ENCODE results near the gene UXS1. TPM values are rescaled to one million over a fixed set of nuclear protein-coding genes. Genes with fewer than 3 reads are reported as not detected.

The UXS1 gene
- total RNA-seq, 2 donors from 2014 or later = 33.9 to 39.9 TPM

DNA sequence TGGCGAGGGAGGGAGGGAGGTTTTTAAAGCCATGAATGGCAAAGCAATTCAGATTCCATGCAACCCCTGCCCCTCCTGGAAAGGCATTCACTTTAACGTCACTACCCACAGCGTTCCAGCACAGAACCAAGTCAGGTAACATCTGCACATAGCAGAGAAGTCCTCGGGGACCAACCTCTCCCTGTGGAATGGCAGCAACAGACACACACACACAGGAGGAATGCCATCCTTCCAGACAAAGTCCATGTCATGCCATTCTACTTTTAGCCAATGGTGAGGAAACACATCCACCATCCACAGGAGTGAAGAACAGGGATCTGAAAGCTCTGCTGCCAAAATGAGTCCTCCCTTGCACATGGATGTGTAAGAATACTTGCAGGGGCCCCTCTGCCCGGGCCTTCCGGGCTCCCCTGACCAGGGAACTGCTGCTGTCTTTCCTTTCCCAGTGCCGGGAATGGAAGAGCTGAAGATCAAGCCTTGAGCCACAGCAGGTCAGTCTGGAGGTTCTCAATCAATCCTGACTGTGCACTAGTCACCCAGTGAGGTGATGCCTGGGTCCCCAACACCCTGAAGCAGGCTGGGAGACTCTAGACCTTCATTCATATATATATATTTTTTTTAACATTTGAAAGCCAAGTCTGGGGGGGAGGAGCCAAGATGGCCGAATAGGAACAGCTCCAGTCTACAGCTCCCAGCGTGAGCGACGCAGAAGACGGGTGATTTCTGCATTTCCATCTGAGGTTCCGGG, 63.7 kb downstream of the UXS1 start:
- Mint-ChIP-seq H3K27ac (no peak overlapping the region), H3K9me3 (no peaks in the 10 kb centered on the region), H3K36me3 (ENCODE audit: insufficient read depth in 2 of 2) (peaks cover 0 to 13% of the 10 kb centered on the region in 2 donors), H3K4me1 (ENCODE audit: low read depth) (peaks cover 30% of the 10 kb centered on the region), H3K4me3 (no peak overlapping the region), H3K27me3 (ENCODE audit: low read depth) (no peaks in the 10 kb centered on the region)
- DNase-seq (no peak), ATAC-seq (replicated peaks in 1 of 2) (no peak)

DNA sequence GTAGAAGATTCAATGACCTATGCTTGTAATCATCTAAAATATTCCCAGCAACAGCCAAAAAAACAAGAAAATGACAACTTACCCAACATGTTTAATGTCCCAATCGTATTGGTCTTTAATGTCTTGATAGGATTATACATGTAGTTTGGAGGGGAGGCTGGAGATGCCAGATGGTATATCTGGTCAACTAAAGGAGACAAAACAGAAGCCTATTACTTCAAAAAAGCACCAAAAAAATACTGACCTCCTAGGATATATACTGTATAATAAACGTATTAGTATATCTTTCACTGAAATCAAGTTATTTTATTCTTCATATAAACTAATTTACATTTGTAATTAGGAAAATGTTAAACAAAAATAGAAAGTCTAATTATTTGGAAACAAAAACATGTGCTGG, 64.5 kb downstream of the UXS1 start:
- ATAC-seq (replicated peaks in 1 of 2) (no peak), DNase-seq (no peak)
- H3K27ac Mint-ChIP-seq = no peak overlapping the region
- H3K36me3 Mint-ChIP-seq (ENCODE audit: insufficient read depth in 2 of 2) = peaks cover 0 to 16% of the 10 kb centered on the region in 2 donors
- peaks cover 37% of the 10 kb centered on the region for H3K4me1 Mint-ChIP-seq (ENCODE audit: low read depth)
- H3K4me3 Mint-ChIP-seq = no peak overlapping the region
- H3K27me3 Mint-ChIP-seq (ENCODE audit: low read depth) = no peaks in the 10 kb centered on the region
- no peaks in the 10 kb centered on the region for H3K9me3 Mint-ChIP-seq

DNA sequence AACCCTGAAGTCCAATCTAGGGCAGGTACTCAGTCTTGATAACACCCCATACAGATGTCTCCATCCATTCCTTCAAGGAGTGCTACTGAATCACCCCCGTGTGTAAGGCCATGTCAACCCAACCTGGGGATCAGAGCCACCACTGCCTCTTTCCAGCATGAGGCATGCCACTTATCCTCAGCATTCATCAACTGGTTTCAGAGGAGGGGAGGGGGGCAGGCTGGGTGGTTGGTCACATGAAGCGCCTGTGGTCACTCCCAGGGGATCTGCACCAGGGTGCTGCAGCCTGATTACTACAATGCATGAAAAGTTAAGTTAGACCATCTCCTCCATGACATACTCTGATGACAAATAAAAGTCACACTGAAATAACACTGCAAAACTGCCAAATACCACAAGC, 65.0 kb downstream of the UXS1 start:
- Mint-ChIP-seq H3K27me3 (ENCODE audit: low read depth) (no peaks in the 10 kb centered on the region), H3K4me1 (ENCODE audit: low read depth) (peaks cover 37% of the 10 kb centered on the region), H3K9me3 (no peaks in the 10 kb centered on the region), H3K27ac (no peak overlapping the region), H3K4me3 (no peak overlapping the region), H3K36me3 (ENCODE audit: insufficient read depth in 2 of 2) (peaks cover 0 to 16% of the 10 kb centered on the region in 2 donors)
- DNase-seq = no peak
- ATAC-seq (replicated peaks in 1 of 2) = no peak

DNA sequence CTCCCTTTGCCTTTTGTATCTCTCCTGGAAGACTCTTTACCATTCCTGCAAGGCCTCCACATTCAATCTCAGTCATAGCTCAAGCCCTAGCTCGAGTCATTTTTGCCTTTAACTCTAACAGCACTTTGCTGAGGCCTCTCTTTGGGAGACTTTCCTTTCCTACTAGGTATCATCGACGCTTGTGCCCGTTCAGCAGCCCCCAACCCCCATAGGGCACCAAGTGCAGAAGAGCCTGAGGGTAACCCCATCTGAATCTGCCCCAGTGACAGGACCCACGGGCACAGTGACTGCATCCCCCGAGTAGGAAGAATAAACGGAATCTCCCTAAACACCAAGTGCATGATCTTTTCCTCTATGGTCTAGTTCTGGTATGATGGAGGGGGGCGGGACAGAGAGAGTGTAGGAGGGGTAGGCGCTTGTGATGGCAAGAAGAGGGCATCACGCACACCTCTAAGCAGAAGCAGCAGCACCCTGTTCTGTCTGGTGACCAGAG, 66.3 kb downstream of the UXS1 start:
- ATAC-seq (replicated peaks in 1 of 2) = peak in 1 of 2 donors; percentile 9
- H3K27ac Mint-ChIP-seq = peak overlapping the region; percentile 43

DNA sequence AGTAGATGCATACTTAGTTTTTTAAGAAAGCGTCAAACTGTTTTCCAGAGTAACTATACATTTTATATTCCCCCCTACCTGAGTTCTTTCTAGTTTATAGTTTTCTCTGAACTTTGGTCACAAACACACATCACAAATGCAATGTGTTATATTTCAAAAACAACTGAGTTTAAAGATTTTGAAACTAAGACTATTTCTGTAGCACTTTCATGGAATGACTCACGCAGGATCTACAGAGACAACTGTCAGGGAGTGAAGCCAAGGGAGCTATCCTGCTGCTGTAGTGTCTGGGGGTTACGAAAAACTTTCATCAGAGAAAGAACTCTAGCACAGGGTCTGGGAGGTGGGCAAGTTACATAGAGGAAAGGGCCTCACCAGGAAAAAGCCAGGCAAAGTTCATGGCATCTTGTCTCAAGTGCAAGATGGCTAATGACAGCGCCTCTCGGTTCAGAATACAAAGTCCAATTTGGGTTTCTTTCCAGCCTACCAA, 66.8 kb downstream of the UXS1 start:
- H3K9me3 Mint-ChIP-seq = no peaks in the 10 kb centered on the region
- H3K27ac Mint-ChIP-seq = peak overlapping the region; percentile 88
- peak; percentile 43 to 45 for ATAC-seq (replicated peaks in 1 of 2)
- DNase-seq = no peak
- peaks cover 0 to 16% of the 10 kb centered on the region in 2 donors for H3K36me3 Mint-ChIP-seq (ENCODE audit: insufficient read depth in 2 of 2)
- H3K4me3 Mint-ChIP-seq = peak overlapping the region in 1 of 2 donors; percentile 44
- peaks cover 37% of the 10 kb centered on the region for H3K4me1 Mint-ChIP-seq (ENCODE audit: low read depth)
- H3K27me3 Mint-ChIP-seq (ENCODE audit: low read depth) = no peaks in the 10 kb centered on the region

More for the DNA sequence above, 66.3 kb downstream of the UXS1 start:
- Mint-ChIP-seq H3K9me3 (no peaks in the 10 kb centered on the region), H3K36me3 (ENCODE audit: insufficient read depth in 2 of 2) (peaks cover 0 to 16% of the 10 kb centered on the region in 2 donors), H3K4me3 (no peak overlapping the region), H3K4me1 (ENCODE audit: low read depth) (peaks cover 37% of the 10 kb centered on the region), H3K27me3 (ENCODE audit: low read depth) (no peaks in the 10 kb centered on the region)
- DNase-seq = no peak

DNA sequence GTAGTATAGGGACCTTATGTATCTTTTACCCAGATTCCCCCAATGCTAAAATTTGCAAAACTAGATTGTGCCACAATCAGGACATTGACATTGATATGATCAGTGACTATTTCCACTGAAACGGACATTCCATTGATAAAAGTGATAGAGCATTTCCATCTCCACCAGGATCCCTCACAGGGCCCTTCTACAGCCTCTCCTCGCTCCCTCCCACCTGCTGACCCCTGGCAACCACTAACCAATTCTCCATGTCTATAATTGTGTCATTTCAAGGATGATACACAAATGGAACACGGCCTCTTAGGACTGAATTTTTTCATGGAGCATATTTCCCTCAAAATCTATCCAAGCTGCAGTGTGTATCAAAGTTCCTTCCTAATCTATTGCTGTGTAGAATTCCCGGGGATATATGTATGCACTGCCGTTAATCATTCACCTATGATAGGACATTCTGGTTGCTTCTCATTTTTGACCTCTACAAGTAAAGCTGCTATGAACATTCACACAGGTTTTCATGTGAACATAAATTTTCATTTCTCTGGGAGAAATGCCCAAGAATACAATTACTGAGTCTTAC, 67.3 kb downstream of the UXS1 start:
- H3K9me3 Mint-ChIP-seq = no peaks in the 10 kb centered on the region
- peaks cover 0 to 16% of the 10 kb centered on the region in 2 donors for H3K36me3 Mint-ChIP-seq (ENCODE audit: insufficient read depth in 2 of 2)
- H3K4me3 Mint-ChIP-seq = peak overlapping the region in 1 of 2 donors; percentile 44
- DNase-seq = no peak
- no peak for ATAC-seq (replicated peaks in 1 of 2)
- peak overlapping the region; percentile 88 for H3K27ac Mint-ChIP-seq
- H3K27me3 Mint-ChIP-seq (ENCODE audit: low read depth) = no peaks in the 10 kb centered on the region
- H3K4me1 Mint-ChIP-seq (ENCODE audit: low read depth) = peaks cover 37% of the 10 kb centered on the region

DNA sequence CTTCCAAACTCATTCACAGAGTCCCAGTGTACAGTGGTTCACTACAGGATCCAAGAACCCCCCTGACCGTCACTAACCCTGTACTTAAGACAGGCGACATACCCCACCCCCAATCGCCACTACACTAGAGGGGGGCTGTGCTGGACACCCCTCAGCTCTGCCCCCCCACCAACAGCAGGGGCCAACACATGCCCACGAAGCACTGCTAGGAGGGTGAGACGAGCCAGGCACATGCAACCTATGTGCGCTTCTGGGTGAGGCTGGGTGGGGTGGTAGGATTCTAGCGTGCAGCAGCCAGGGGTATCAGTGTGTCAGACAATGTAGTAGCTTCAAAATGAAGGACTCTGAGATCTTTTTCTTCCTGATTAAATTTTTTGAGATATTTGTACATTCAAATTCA, 67.8 kb downstream of the UXS1 start:
- Mint-ChIP-seq H3K27me3 (ENCODE audit: low read depth) (no peaks in the 10 kb centered on the region), H3K9me3 (no peaks in the 10 kb centered on the region), H3K4me3 (no peak overlapping the region), H3K4me1 (ENCODE audit: low read depth) (peaks cover 37% of the 10 kb centered on the region), H3K27ac (peak overlapping the region; percentile 7), H3K36me3 (ENCODE audit: insufficient read depth in 2 of 2) (peaks cover 0 to 16% of the 10 kb centered on the region in 2 donors)
- DNase-seq (no peak), ATAC-seq (replicated peaks in 1 of 2) (no peak)

DNA sequence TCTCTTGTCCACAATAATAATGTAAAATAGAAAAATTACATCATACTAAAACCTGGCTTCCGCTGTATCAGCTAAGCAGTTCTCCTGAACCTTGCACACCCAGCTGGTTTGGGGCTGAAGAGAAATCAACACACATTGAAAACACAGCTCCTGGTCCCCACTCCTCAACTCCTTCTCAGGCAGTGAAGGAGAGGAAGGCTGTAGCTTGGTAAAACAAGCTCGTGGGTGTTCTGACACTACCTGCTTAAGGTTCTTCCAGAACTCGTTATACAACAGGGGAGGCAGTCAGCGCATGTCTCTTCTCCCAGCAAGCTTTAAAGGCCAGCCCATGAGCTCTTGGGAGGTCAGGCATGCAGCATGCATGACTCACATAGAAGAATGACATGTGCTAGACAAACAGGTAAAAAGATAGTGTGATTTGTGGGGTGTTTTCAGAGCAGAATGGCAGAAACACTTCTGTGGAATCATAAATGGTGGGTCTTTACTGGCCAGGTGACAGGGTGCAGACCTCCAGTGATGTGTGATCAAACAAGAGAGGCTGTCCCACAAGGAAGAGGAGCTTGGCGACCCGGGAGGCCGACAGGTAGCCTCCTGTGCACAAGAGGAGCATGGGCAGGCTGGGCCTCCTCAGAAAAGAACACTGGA, 69.1 kb downstream of the UXS1 start:
- Mint-ChIP-seq H3K27me3 (ENCODE audit: low read depth) (no peaks in the 10 kb centered on the region), H3K4me3 (no peak overlapping the region), H3K9me3 (no peaks in the 10 kb centered on the region), H3K27ac (peak overlapping the region; percentile 57), H3K36me3 (ENCODE audit: insufficient read depth in 2 of 2) (peaks cover 0 to 16% of the 10 kb centered on the region in 2 donors), H3K4me1 (ENCODE audit: low read depth) (peaks cover 37% of the 10 kb centered on the region)
- DNase-seq (no peak), ATAC-seq (replicated peaks in 1 of 2) (no peak)

DNA sequence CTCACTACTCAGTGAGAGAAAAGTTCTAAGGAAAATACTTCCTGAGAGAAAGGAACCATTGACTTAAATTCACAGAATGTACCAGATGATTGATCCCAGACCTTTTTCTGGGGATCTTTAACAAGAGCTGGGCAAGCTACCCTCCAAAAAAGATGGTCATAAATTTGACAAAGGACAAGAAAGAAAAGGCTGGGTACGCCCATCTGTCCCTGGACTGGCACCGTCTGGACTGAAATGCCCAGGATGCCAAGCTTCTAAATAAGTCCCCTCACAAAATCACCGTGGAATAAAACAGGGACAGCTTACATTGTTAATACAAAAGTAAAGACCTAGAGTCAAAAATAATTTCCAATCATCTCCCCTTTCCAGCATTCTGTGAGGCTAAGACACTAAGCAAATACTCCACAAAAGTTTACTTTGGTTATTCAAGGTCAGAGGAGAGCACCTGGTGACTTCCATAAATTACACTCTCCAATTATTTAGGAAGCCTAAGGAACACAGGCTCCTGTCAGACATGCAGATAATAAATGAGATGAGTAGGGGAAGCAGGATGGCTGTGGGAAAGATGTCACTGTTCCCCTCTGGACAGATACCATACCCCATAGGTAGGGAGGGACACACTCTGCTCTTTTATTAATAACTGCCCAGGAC, 69.9 kb downstream of the UXS1 start:
- H3K27me3 Mint-ChIP-seq (ENCODE audit: low read depth) = no peaks in the 10 kb centered on the region
- peaks cover 34% of the 10 kb centered on the region for H3K4me1 Mint-ChIP-seq (ENCODE audit: low read depth)
- H3K9me3 Mint-ChIP-seq = no peaks in the 10 kb centered on the region
- ATAC-seq (replicated peaks in 1 of 2) (no peak), DNase-seq (no peak)
- no peak overlapping the region for H3K4me3 Mint-ChIP-seq
- peaks cover 0 to 13% of the 10 kb centered on the region in 2 donors for H3K36me3 Mint-ChIP-seq (ENCODE audit: insufficient read depth in 2 of 2)
- H3K27ac Mint-ChIP-seq = peak overlapping the region; percentile 18

DNA sequence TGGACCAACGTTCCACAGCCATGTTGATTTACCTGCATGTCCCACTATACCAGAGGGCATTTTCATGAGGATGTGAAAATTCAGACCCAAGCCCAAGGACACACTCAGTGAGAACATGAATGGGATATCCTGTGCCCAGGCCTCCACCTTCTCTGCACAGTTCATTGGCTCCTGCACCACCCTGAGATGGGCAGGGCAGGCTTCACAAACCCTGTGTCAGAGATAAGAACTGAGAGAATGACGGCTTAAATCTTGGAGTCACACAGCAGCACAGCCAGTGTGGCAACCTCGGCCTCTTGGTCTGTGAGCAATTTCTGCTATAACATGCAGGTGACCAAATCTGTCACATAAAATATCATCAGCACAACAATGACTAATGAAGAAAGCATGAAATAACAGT, 71.9 kb downstream of the UXS1 start:
- Mint-ChIP-seq H3K27ac (no peak overlapping the region), H3K9me3 (no peaks in the 10 kb centered on the region), H3K36me3 (ENCODE audit: insufficient read depth in 2 of 2) (peaks cover 0 to 6% of the 10 kb centered on the region in 2 donors), H3K4me1 (ENCODE audit: low read depth) (peaks cover 15% of the 10 kb centered on the region), H3K27me3 (ENCODE audit: low read depth) (no peaks in the 10 kb centered on the region), H3K4me3 (no peak overlapping the region)
- ATAC-seq (replicated peaks in 1 of 2) = no peak
- DNase-seq = no peak

DNA sequence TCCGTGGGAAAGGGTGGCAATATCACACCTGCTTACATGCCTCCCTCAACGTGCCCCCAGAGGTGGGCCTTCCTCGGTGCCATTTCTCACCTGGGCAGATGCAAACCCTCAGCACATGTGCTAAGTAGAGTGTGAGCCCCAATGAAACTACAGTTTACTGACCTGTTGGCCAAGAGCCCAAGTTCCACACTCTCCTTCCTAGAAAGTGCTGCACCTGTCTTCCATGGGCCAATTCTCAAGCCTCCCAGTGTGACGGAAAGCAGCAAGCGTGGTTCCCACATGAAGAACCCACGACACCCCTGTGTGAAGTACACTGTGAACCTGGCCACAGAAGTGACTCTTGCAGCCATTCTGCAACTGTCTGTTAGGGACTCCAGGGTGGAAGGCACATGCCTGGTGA, 73.7 kb downstream of the UXS1 start:
- Mint-ChIP-seq H3K36me3 (ENCODE audit: insufficient read depth in 2 of 2) (peaks cover 1 to 4% of the 10 kb centered on the region in 2 donors), H3K4me1 (ENCODE audit: low read depth) (peaks cover 12% of the 10 kb centered on the region), H3K4me3 (no peak overlapping the region), H3K9me3 (no peaks in the 10 kb centered on the region), H3K27ac (no peak overlapping the region), H3K27me3 (ENCODE audit: low read depth) (no peaks in the 10 kb centered on the region)
- DNase-seq (no peak), ATAC-seq (replicated peaks in 1 of 2) (no peak)

DNA sequence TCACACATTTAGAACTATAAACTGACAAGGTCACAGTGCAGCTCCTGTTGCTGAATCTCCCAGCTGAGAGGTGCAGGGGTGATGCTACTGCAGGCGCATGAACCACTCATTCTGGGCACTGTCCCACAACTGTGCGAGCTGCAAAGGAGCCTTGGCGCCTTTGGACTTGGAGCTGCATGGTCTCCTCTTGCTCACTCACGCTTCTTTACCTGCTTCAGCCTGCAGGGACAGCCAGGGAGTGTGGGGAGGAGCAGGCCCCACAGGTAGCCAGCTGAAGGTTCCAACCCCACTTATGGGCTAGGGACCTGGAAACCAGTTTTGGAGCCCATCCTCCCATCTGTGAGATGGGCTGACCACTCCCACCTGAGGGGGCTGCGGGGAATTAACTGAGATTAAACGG, 75.0 kb downstream of the UXS1 start:
- Mint-ChIP-seq H3K4me1 (ENCODE audit: low read depth) (peaks cover 12% of the 10 kb centered on the region), H3K36me3 (ENCODE audit: insufficient read depth in 2 of 2) (peaks cover 1% of the 10 kb centered on the region in 2 donors), H3K4me3 (no peak overlapping the region), H3K27me3 (ENCODE audit: low read depth) (no peaks in the 10 kb centered on the region), H3K27ac (no peak overlapping the region), H3K9me3 (no peaks in the 10 kb centered on the region)
- ATAC-seq (replicated peaks in 1 of 2) (no peak), DNase-seq (no peak)
